T-helper 1 cell (primary cell): ENCODE data around the gene KCNH4.
"Not testable (repeated sequence)": the region's sequence is repeated elsewhere in the genome, so short reads cannot be mapped to it uniquely, and the experiment has no call there.

ENCODE experiments used
- DNase-seq, 5 donors: peaks; one replicate each; pipeline ENCODE4 v3.0.0-alpha.2; 2012 to 2020
- total RNA-seq, 4 donors: gene quantifications; one replicate each; lab custom pipeline; 2026; lab: John Stamatoyannopoulos, UW

KCNH4 gene
- total RNA-seq = 0.69 to 1.5 (median 0.82) reads per million in 4 donors

GRCh38 chr17:42180922-42181850 lies at the start of gene KCNH4:
KCNH4 (minus strand) TSS chr17:42181142; CDS start chr17:42180945, 197 bp downstream.
- peak; percentile 76 to 87 (median 83) for DNase-seq

GRCh38 chr17:42230225-42230624 lies 49.3 kb upstream of the KCNH4 start:
- DNase-seq = peak in 1 of 5 donors; percentile 69

GRCh38 chr17:42227849-42228700 lies 47.1 kb upstream of the KCNH4 start:
- no peak for DNase-seq

GRCh38 chr17:42225646-42226045 lies 44.7 kb upstream of the KCNH4 start:
- no peak for DNase-seq

GRCh38 chr17:42224651-42225050 lies 43.7 kb upstream of the KCNH4 start:
- DNase-seq = no peak

GRCh38 chr17:42221886-42222745 lies 41.2 kb upstream of the KCNH4 start:
- DNase-seq = peak; percentile 13 to 66 (median 48)

- not testable (repeated sequence) for DNase-seq
These were observed 38.3 kb upstream of the KCNH4 start for GRCh38 chr17:42219280-42219679.

GRCh38 chr17:42214156-42214555 lies 33.2 kb upstream of the KCNH4 start:
- DNase-seq = no peak

GRCh38 chr17:42212382-42212781 lies 31.4 kb upstream of the KCNH4 start:
- no peak for DNase-seq

- DNase-seq = not testable (repeated sequence)
These were observed 31.0 kb upstream of the KCNH4 start for GRCh38 chr17:42211921-42212341.

- no peak for DNase-seq
These were observed 29.1 kb upstream of the KCNH4 start for GRCh38 chr17:42210046-42210445.

- DNase-seq = not testable (repeated sequence)
These were observed 25.2 kb upstream of the KCNH4 start for GRCh38 chr17:42206153-42206612.

- no peak for DNase-seq
These were observed 22.4 kb upstream of the KCNH4 start for GRCh38 chr17:42203354-42203753.

GRCh38 chr17:42202696-42203095 lies 21.8 kb upstream of the KCNH4 start:
- no peak for DNase-seq

GRCh38 chr17:42202159-42202558 lies 21.2 kb upstream of the KCNH4 start:
- no peak for DNase-seq

- DNase-seq = no peak
These were observed 20.5 kb upstream of the KCNH4 start for GRCh38 chr17:42201458-42201772.

GRCh38 chr17:42200706-42201457 lies 19.9 kb upstream of the KCNH4 start:
- DNase-seq = no peak

GRCh38 chr17:42199416-42200011 lies 18.6 kb upstream of the KCNH4 start:
- no peak for DNase-seq

- DNase-seq = no peak
These were observed 18.0 kb upstream of the KCNH4 start for GRCh38 chr17:42198897-42199296.

GRCh38 chr17:42197564-42198156 lies 16.7 kb upstream of the KCNH4 start:
- DNase-seq = no peak
